ENCODE results near the gene ACTA1.

DNA sequence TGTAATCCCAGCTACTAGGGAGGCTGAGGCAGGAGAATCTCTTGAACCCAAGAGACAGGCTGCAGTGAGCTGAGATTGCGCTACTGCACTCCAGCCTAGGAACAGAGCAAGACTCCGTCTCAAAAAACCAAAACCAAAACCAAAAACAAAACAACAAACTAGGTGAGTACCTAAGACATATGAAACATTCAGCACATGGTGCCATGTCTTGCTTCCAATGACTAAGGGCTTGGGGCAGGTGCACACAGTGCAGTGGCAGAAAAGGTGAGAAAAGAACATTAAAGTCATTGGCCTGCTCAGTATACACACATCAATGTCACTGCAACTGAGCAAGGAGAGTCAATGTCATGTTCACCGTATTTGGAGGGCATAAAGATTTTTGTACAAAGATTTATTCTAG, 4.1 kb upstream of the ACTA1 start:
- TF ChIP-seq, protein P1, sequence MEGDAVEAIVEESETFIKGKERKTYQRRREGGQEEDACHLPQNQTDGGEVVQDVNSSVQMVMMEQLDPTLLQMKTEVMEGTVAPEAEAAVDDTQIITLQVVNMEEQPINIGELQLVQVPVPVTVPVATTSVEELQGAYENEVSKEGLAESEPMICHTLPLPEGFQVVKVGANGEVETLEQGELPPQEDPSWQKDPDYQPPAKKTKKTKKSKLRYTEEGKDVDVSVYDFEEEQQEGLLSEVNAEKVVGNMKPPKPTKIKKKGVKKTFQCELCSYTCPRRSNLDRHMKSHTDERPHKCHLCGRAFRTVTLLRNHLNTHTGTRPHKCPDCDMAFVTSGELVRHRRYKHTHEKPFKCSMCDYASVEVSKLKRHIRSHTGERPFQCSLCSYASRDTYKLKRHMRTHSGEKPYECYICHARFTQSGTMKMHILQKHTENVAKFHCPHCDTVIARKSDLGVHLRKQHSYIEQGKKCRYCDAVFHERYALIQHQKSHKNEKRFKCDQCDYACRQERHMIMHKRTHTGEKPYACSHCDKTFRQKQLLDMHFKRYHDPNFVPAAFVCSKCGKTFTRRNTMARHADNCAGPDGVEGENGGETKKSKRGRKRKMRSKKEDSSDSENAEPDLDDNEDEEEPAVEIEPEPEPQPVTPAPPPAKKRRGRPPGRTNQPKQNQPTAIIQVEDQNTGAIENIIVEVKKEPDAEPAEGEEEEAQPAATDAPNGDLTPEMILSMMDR (conservative IDR thresholded peaks at IDR 0.05; ENCODE audit: low read length): no peak
- no peak for TF ChIP-seq EZH2phosphoT487 (IDR thresholded peaks at IDR 0.05; ENCODE audit: borderline replicate concordance, low read depth, low read length)

All from OCI-LY7 (cell line).